GM21786 (cell line): ENCODE results near the gene INPP5A.
"Not testable (repeated sequence)": the region's sequence is repeated elsewhere in the genome, so short reads cannot be mapped to it uniquely, and the experiment has no call there.

Source experiments
- ATAC-seq: cut with Tn5 transposase; IDR thresholded peaks from one replicate; pipeline ENCODE4 v1.9.1; 2021; ENCODE audit not compliant: unreplicated experiment

INPP5A gene

GRCh38 chr10:132749371-132749795 lies 211.8 kb downstream of the INPP5A start:
- no peak for ATAC-seq

GRCh38 chr10:132750936-132751335 lies 213.3 kb downstream of the INPP5A start:
- ATAC-seq: no peak

- ATAC-seq: no peak
Observed at GRCh38 chr10:132752378-132752777, 214.8 kb downstream of the INPP5A start.

GRCh38 chr10:132752961-132753360 lies 215.4 kb downstream of the INPP5A start:
- no peak for ATAC-seq

GRCh38 chr10:132753596-132753995 lies 216.0 kb downstream of the INPP5A start:
- ATAC-seq: no peak

GRCh38 chr10:132754071-132754470 lies 216.5 kb downstream of the INPP5A start:
- no peak for ATAC-seq

- ATAC-seq: no peak
Observed at GRCh38 chr10:132755166-132755711, 217.7 kb downstream of the INPP5A start.

- ATAC-seq: no peak
Observed at GRCh38 chr10:132756591-132756990, 219.0 kb downstream of the INPP5A start.

GRCh38 chr10:132757171-132757570 lies 219.6 kb downstream of the INPP5A start:
- ATAC-seq: no peak

- no peak for ATAC-seq
Observed at GRCh38 chr10:132758865-132759264, 221.3 kb downstream of the INPP5A start.

- ATAC-seq: no peak
Observed at GRCh38 chr10:132761395-132762060, 223.9 kb downstream of the INPP5A start.

GRCh38 chr10:132762267-132762666 lies 224.7 kb downstream of the INPP5A start:
- no peak for ATAC-seq

- no peak for ATAC-seq
Observed at GRCh38 chr10:132763545-132763944, 226.0 kb downstream of the INPP5A start.

GRCh38 chr10:132764108-132764507 lies 226.5 kb downstream of the INPP5A start:
- ATAC-seq: no peak

GRCh38 chr10:132765435-132765834 lies 227.8 kb downstream of the INPP5A start:
- ATAC-seq: no peak

GRCh38 chr10:132766291-132766690 lies 228.7 kb downstream of the INPP5A start:
- no peak for ATAC-seq

- ATAC-seq: no peak
Observed at GRCh38 chr10:132768346-132769248, 231.0 kb downstream of the INPP5A start.

- ATAC-seq: no peak
Observed at GRCh38 chr10:132770061-132771021, 232.8 kb downstream of the INPP5A start.

- ATAC-seq: not testable (repeated sequence)
Observed at GRCh38 chr10:132772816-132773215, 235.2 kb downstream of the INPP5A start.

GRCh38 chr10:132774181-132774901 lies 236.8 kb downstream of the INPP5A start:
- ATAC-seq: no peak
